Nephron progenitor cell (in vitro differentiated cells): Measurements from ENCODE around the gene FARSA.

Experiments
- DNase-seq: peaks from one replicate; pipeline ENCODE4 v3.0.0; 2021
- H3K27ac Mint-ChIP-seq: 2 replicates; pipeline ENCODE4 v1.8.0; 2021; ENCODE audit warnings: mild to moderate bottlenecking, moderate library complexity, mixed read lengths
- H3K27me3 Mint-ChIP-seq: 2 replicates; pipeline ENCODE4 v1.8.0; 2021; ENCODE audit warnings: mild to moderate bottlenecking, low read depth, mixed read lengths; ENCODE audit not compliant: poor library complexity
- H3K36me3 Mint-ChIP-seq: 2 replicates; pipeline ENCODE4 v1.8.0; 2021; ENCODE audit warnings: low read depth, mixed read lengths
- H3K4me1 Mint-ChIP-seq: 2 replicates; pipeline ENCODE4 v1.8.0; 2021; ENCODE audit warnings: mixed read lengths
- H3K4me3 Mint-ChIP-seq: 2 replicates; pipeline ENCODE4 v1.8.0; 2021; ENCODE audit warnings: mild to moderate bottlenecking, moderate library complexity, mixed read lengths
- H3K9me3 Mint-ChIP-seq: 2 replicates; pipeline ENCODE4 v1.8.0; 2021; ENCODE audit warnings: mild to moderate bottlenecking, moderate library complexity, mixed read lengths
- CTCF ChIP-seq: fragments of 200-600 bp; sonication (generic); IDR thresholded peaks from 2 replicates; pipeline ENCODE4 v1.5.0; 2021; ENCODE audit warnings: antibody characterized with exemption

The FARSA gene

GRCh38 chr19:12888006-12888603 lies 45.4 kb downstream of the FARSA start:
- DNase-seq = no peak
- Mint-ChIP-seq H3K36me3 (no peaks in the 10 kb centered on the region), H3K27ac (no peak overlapping the region), H3K27me3 (peaks cover 63% of the 10 kb centered on the region), H3K4me1 (peaks cover 32% of the 10 kb centered on the region), H3K9me3 (peaks cover 26% of the 10 kb centered on the region), H3K4me3 (no peak overlapping the region)
- TF ChIP-seq CTCF = no peak

GRCh38 chr19:12886969-12887747 lies 46.4 kb downstream of the FARSA start, which contains the start of gene KLF1:
Gene KLF1, minus strand, starts transcription at chr19:12887201. Its CDS starts 61 bp downstream, at chr19:12887140.
- DNase-seq = no peak
- peak within 1 kb of the TSS; percentile 70 for H3K4me3 Mint-ChIP-seq
- H3K27ac Mint-ChIP-seq = no peak within 1 kb of the TSS
- H3K9me3 Mint-ChIP-seq = peaks cover 27% of the 10 kb centered on the region
- peaks cover 73% of the 10 kb centered on the region for H3K27me3 Mint-ChIP-seq
- no peak for TF ChIP-seq CTCF
- H3K36me3 Mint-ChIP-seq = no peaks in the 10 kb centered on the region
- H3K4me1 Mint-ChIP-seq = peaks cover 30% of the 10 kb centered on the region

- Mint-ChIP-seq H3K9me3 (peaks cover 27% of the 10 kb centered on the region), H3K27me3 (peaks cover 74% of the 10 kb centered on the region), H3K27ac (no peak overlapping the region), H3K36me3 (no peaks in the 10 kb centered on the region), H3K4me3 (peak overlapping the region; percentile 70), H3K4me1 (peaks cover 25% of the 10 kb centered on the region)
- no peak for TF ChIP-seq CTCF
- no peak for DNase-seq
These were observed 46.9 kb downstream of the FARSA start for GRCh38 chr19:12886651-12886968.

- Mint-ChIP-seq H3K36me3 (no peaks in the 10 kb centered on the region), H3K9me3 (peaks cover 27% of the 10 kb centered on the region), H3K27ac (no peak overlapping the region), H3K27me3 (peaks cover 74% of the 10 kb centered on the region), H3K4me1 (peaks cover 18% of the 10 kb centered on the region), H3K4me3 (peak overlapping the region; percentile 70)
- no peak for DNase-seq
- TF ChIP-seq CTCF = no peak
These were observed 47.5 kb downstream of the FARSA start for GRCh38 chr19:12885749-12886650.

DNA sequence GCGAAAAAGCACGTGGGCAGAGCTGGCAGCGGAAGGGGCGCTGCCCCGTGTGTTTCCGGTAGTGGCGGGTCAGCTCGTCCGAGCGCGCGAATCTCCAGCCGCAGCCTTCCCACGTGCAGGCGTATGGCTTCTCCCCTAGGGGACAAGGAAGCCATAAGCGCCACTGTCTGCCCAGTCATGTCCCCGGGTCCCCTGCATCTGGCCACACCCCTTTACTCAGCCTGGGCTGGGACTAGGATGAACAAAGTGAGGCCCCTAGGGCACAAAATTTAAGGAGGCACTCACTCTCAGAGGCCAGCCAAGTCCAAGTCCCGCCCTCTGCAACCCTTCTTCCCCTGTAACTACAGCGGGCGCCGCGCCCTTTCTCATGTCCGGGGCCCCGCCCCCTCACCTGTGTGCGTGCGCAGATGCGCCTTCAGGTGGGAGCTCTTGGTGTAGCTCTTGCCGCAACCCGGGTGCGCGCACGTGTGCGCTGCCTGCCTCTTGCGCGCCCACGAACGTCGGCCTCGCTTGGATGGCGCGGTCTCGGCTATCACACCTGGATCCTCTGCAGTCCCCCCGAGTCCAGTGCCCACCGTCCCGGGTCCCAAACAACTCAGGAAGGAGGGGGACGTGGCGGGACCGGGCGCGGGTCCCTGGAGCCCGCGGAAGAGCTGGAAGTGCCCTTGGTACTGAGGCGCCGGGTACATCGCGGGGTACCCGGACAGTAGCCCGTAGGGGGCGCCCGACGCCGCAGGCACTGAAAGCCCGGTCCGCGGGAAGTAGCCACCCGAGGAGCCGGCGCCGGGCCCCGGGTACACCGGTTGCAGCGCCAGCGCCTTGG lies 48.4 kb downstream of the FARSA start:
- Mint-ChIP-seq H3K27me3 (peaks cover 79% of the 10 kb centered on the region), H3K27ac (no peak overlapping the region), H3K9me3 (peaks cover 27% of the 10 kb centered on the region)

More for the DNA sequence above, 48.4 kb downstream of the FARSA start:
- peak overlapping the region; percentile 71 for H3K4me3 Mint-ChIP-seq
- no peaks in the 10 kb centered on the region for H3K36me3 Mint-ChIP-seq
- TF ChIP-seq CTCF = peak; percentile 55
- peak; percentile 71 for DNase-seq
- H3K4me1 Mint-ChIP-seq = peaks cover 19% of the 10 kb centered on the region
